Gastrocnemius medialis (tissue), 4 donors: ENCODE results near the gene RESP18. TPM values are rescaled to one million over a fixed set of nuclear protein-coding genes. Genes with fewer than 3 reads are reported as not detected.

Source experiments
- ATAC-seq, 2 donors: fragments of 150-250 bp; one replicate each; pipeline ENCODE4 v1.9.1; 2016
- DNase-seq, 2 donors: peaks; one replicate each; pipeline ENCODE4 v3.0.0-alpha.2; 2019
- H3K27ac ChIP-seq, 4 donors: fragments of 200-600 bp; sonication (generic); 1 replicate in 1 of 4; 2 replicates in 3 of 4; pipeline ENCODE4 v1.5.1; 2016 to 2018; ENCODE audit warnings: mild to moderate bottlenecking in 2 of 4, moderate library complexity in 1 of 4
- H3K27me3 ChIP-seq, 3 donors: fragments of 200-600 bp; sonication (generic) in 2 of 3; 1 replicate in 1 of 3; 2 replicates in 2 of 3; pipeline versions ENCODE4 v1.5.1 to v1.6.0; 2016 to 2019; ENCODE audit warnings: mild to moderate bottlenecking in 1 of 3, moderate library complexity in 1 of 3
- H3K36me3 ChIP-seq, 2 donors: fragments of 200-600 bp; sonication (generic) in 1 of 2; one replicate each; pipeline ENCODE4 v1.5.1; 2017 to 2018
- H3K4me1 ChIP-seq, 2 donors: fragments of 200-600 bp; sonication (generic) in 1 of 2; one replicate each; pipeline ENCODE4 v1.5.1; 2016 to 2017; ENCODE audit warnings: mild to moderate bottlenecking in 2 of 2
- H3K4me3 ChIP-seq, 4 donors: fragments of 200-600 bp; sonication (generic) in 3 of 4; 1 replicate in 1 of 4; 2 replicates in 3 of 4; pipeline ENCODE4 v1.5.1; 2016 to 2019; ENCODE audit warnings: mild to moderate bottlenecking in 2 of 4
- H3K9me3 ChIP-seq, 3 donors: fragments of 200-600 bp; sonication (generic) in 2 of 3; 1 replicate in 1 of 3; 2 replicates in 2 of 3; pipeline ENCODE4 v1.5.1; 2016 to 2019
- CTCF ChIP-seq, 5 experiments: fragments of 450-650 bp in 3 of 5; fragments of 200-600 bp in 2 of 5; sonication (generic) in 2 of 5; IDR thresholded peaks in 4 of 5; conservative IDR thresholded peaks in 1 of 5; 1 replicate in 4 of 5; 2 replicates in 1 of 5; pipeline ENCODE4 v1.5.1; 2016 to 2019; ENCODE audit warnings: antibody characterized with exemption in 5 of 5, mild to moderate bottlenecking in 3 of 5, moderate library complexity in 3 of 5
- POLR2A ChIP-seq, 2 donors: fragments of 450-650 bp; IDR thresholded peaks; one replicate each; pipeline ENCODE4 v1.6.1; 2017; ENCODE audit warnings: antibody characterized with exemption in 2 of 2, mild to moderate bottlenecking in 2 of 2, moderate library complexity in 2 of 2
- in situ Hi-C, 4 donors: fragments of 200-750 bp; cut with MboI; loops; one replicate each; pipeline versions ENCODE4 v1.15.0 to v1.8.0; 2017; ENCODE audit warnings: low sequenced_read_pairs in 4 of 4
- intact Hi-C: fragments of 100-400 bp; cut with DNase I; formaldehyde crosslinking; loops from one replicate; pipeline ENCODE4 v1.15.1; 2023; ENCODE audit warnings: low total_unique reads
- total RNA-seq, 4 donors: library from RNA; depleted of rRNA; stranded (reverse); fragments of >200 nt; gene quantifications; one replicate each; pipeline versions ENCODE4 v1.1.0 to v1.2.3, GENCODE V29; 2016

The RESP18 gene
- total RNA-seq, 4 donors from 2014 or later, result not detected

- in situ Hi-C loops, result no loop called here
- no peak for TF ChIP-seq CTCF (IDR thresholded peaks at IDR 0.05 in 4 of 5, conservative IDR thresholded peaks at IDR 0.05 in 1 of 5)
- no peak for TF ChIP-seq POLR2A (IDR thresholded peaks at IDR 0.05)
- Histone ChIP-seq H3K27ac (no peak overlapping the region), H3K9me3 (no peaks in the 10 kb centered on the region), H3K36me3 (no peaks in the 10 kb centered on the region), H3K4me3 (no peak overlapping the region), H3K27me3 (peaks cover 25 to 33% (median 26%) of the 10 kb centered on the region in 3 donors), H3K4me1 (no peaks in the 10 kb centered on the region)
- intact Hi-C loops, result no loop called here
- DNase-seq, result no peak
- no peak for ATAC-seq
These were observed 2.8 kb upstream of the RESP18 start for GRCh38 chr2:219335373-219335786.

GRCh38 chr2:219334076-219334475 lies 1.5 kb upstream of the RESP18 start:
- no peaks in the 10 kb centered on the region for H3K36me3 ChIP-seq
- intact Hi-C loops, result no loop called here
- H3K27ac ChIP-seq, result no peak overlapping the region
- ATAC-seq (no peak), DNase-seq (no peak)
- TF ChIP-seq CTCF (IDR thresholded peaks at IDR 0.05 in 4 of 5, conservative IDR thresholded peaks at IDR 0.05 in 1 of 5) (no peak), POLR2A (IDR thresholded peaks at IDR 0.05) (no peak)
- H3K4me1 ChIP-seq, result no peaks in the 10 kb centered on the region
- in situ Hi-C loops, result no loop called here
- no peak overlapping the region for H3K4me3 ChIP-seq
- peaks cover 25 to 33% (median 26%) of the 10 kb centered on the region in 3 donors for H3K27me3 ChIP-seq
- no peaks in the 10 kb centered on the region for H3K9me3 ChIP-seq

GRCh38 chr2:219331560-219332213 lies 857 bp downstream of the RESP18 start:
- H3K4me1 ChIP-seq, result no peaks in the 10 kb centered on the region
- no peaks in the 10 kb centered on the region for H3K9me3 ChIP-seq
- no peak for TF ChIP-seq CTCF (IDR thresholded peaks at IDR 0.05 in 4 of 5, conservative IDR thresholded peaks at IDR 0.05 in 1 of 5)
- TF ChIP-seq POLR2A (IDR thresholded peaks at IDR 0.05), result no peak
- no peak for ATAC-seq
- in situ Hi-C loops (no loop called here), intact Hi-C loops (no loop called here)
- H3K27ac ChIP-seq, result no peak overlapping the region
- DNase-seq, result no peak
- peaks cover 25 to 33% (median 26%) of the 10 kb centered on the region in 3 donors for H3K27me3 ChIP-seq
- no peak overlapping the region for H3K4me3 ChIP-seq
- H3K36me3 ChIP-seq, result no peaks in the 10 kb centered on the region

- no peaks in the 10 kb centered on the region for H3K9me3 ChIP-seq
- H3K27me3 ChIP-seq, result peaks cover 20 to 24% (median 21%) of the 10 kb centered on the region in 3 donors
- TF ChIP-seq POLR2A (IDR thresholded peaks at IDR 0.05), result no peak
- no peak for DNase-seq
- no peaks in the 10 kb centered on the region for H3K4me1 ChIP-seq
- ATAC-seq, result no peak
- no peak overlapping the region for H3K4me3 ChIP-seq
- in situ Hi-C loops, result no loop called here
- no peaks in the 10 kb centered on the region for H3K36me3 ChIP-seq
- intact Hi-C loops, result no loop called here
- no peak overlapping the region for H3K27ac ChIP-seq
These were observed 4.8 kb downstream of the RESP18 start for GRCh38 chr2:219327719-219328118.

- no peak overlapping the region for H3K27ac ChIP-seq
These were observed 6.8 kb downstream of the RESP18 start for GRCh38 chr2:219325657-219326315.

More at GRCh38 chr2:219325657-219326315, 6.8 kb downstream of the RESP18 start:
- Histone ChIP-seq H3K9me3 (no peaks in the 10 kb centered on the region), H3K4me3 (no peak overlapping the region), H3K36me3 (no peaks in the 10 kb centered on the region), H3K4me1 (no peaks in the 10 kb centered on the region), H3K27me3 (peaks cover 2 to 10% (median 5%) of the 10 kb centered on the region in 3 donors)
- intact Hi-C loops, result no loop called here
- in situ Hi-C loops, result no loop called here
- TF ChIP-seq POLR2A (IDR thresholded peaks at IDR 0.05), result no peak
- no peak for TF ChIP-seq CTCF (IDR thresholded peaks at IDR 0.05 in 4 of 5, conservative IDR thresholded peaks at IDR 0.05 in 1 of 5)
- DNase-seq (no peak), ATAC-seq (no peak)
